Endometrial microvascular endothelial cells (primary cell): ENCODE results near the gene BCORL1. TPM values are rescaled to one million over a fixed set of nuclear protein-coding genes. Genes with fewer than 3 reads are reported as not detected.

ENCODE experiments used
- total RNA-seq: library from RNA; depleted of rRNA; stranded (reverse); fragments of >200 nt; gene quantifications from one replicate; pipeline ENCODE4 v1.2.3, GENCODE V29; 2015; ENCODE audit errors: inconsistent ontology term

The BCORL1 gene
- total RNA-seq, 1 donor from 2014 or later: 1.9 TPM

Other genes with a start within 250 kb of the BCORL1 start
- not detected for gene XPNPEP2, start 243.7 kb upstream of the BCORL1 start, total RNA-seq
- gene SASH3, start 202.7 kb upstream of the BCORL1 start, total RNA-seq: not detected
- gene ZDHHC9, start 138.7 kb upstream of the BCORL1 start, total RNA-seq: 34.0 TPM
- gene UTP14A, start 76.5 kb upstream of the BCORL1 start, total RNA-seq: 17.3 TPM
- 18.5 TPM for gene ELF4, start 127.9 kb downstream of the BCORL1 start, total RNA-seq
- 21.9 TPM for gene AIFM1, start 183.2 kb downstream of the BCORL1 start, total RNA-seq
- not detected for gene RAB33A, start 189.3 kb downstream of the BCORL1 start, total RNA-seq